Bronchial epithelial cell (primary cell): ENCODE data around the gene ATE1. TPM values are rescaled to one million over a fixed set of nuclear protein-coding genes. Genes with fewer than 3 reads are reported as not detected.
"Not testable (repeated sequence)": the region's sequence is repeated elsewhere in the genome, so short reads cannot be mapped to it uniquely, and the experiment has no call there.

Experiments
- DNase-seq: peaks from one replicate; pipeline ENCODE4 v3.0.0-alpha.2; 2010; ENCODE audit warnings: low read depth
- FAIRE-seq: peaks from 2 replicates; lab custom pipeline; 2011; peaks lifted over from hg19 to GRCh38; lab: Jason Lieb, UNC
- H3K27me3 ChIP-seq: 2 replicates; pipeline ENCODE4 v1.5.1; 2011; ENCODE audit warnings: low read length; ENCODE audit not compliant: control insufficient read depth, insufficient read depth
- H3K36me3 ChIP-seq: 2 replicates; pipeline ENCODE4 v1.5.1; 2011; ENCODE audit warnings: low read length; ENCODE audit not compliant: control insufficient read depth, insufficient read depth
- H3K4me3 ChIP-seq: 2 replicates; pipeline ENCODE4 v1.5.1; 2011; ENCODE audit warnings: mild to moderate bottlenecking, low read depth, low read length, control low read depth
- total RNA-seq: library from RNA; depleted of rRNA; stranded (reverse); fragments of >200 nt; gene quantifications from 2 replicates; pipeline ENCODE4 v1.2.1, GENCODE V29; 2014
- TF ChIP-seq, protein P1 (sequence below): IDR thresholded peaks from 2 replicates; pipeline ENCODE4 v1.5.1; 2011; ENCODE audit warnings: mild to moderate bottlenecking, moderate library complexity, low read length, control low read depth, inconsistent platforms; ENCODE audit not compliant: insufficient read depth, severe bottlenecking

Gene ATE1
- total RNA-seq, 1 donor from 2014 or later, result 17.9 TPM

GRCh38 chr10:121709675-121710073 lies 218.2 kb downstream of the ATE1 start:
- H3K27me3 ChIP-seq, result peaks cover 2% of the 10 kb centered on the region
- TF ChIP-seq, protein P1, sequence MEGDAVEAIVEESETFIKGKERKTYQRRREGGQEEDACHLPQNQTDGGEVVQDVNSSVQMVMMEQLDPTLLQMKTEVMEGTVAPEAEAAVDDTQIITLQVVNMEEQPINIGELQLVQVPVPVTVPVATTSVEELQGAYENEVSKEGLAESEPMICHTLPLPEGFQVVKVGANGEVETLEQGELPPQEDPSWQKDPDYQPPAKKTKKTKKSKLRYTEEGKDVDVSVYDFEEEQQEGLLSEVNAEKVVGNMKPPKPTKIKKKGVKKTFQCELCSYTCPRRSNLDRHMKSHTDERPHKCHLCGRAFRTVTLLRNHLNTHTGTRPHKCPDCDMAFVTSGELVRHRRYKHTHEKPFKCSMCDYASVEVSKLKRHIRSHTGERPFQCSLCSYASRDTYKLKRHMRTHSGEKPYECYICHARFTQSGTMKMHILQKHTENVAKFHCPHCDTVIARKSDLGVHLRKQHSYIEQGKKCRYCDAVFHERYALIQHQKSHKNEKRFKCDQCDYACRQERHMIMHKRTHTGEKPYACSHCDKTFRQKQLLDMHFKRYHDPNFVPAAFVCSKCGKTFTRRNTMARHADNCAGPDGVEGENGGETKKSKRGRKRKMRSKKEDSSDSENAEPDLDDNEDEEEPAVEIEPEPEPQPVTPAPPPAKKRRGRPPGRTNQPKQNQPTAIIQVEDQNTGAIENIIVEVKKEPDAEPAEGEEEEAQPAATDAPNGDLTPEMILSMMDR, result no peak
- no peak for FAIRE-seq

GRCh38 chr10:121708728-121709674 lies 218.8 kb downstream of the ATE1 start:
- no peak for DNase-seq
- FAIRE-seq, result no peak
- TF ChIP-seq, protein P1, result no peak
- peaks cover 2% of the 10 kb centered on the region for H3K27me3 ChIP-seq
- H3K36me3 ChIP-seq, result no peaks in the 10 kb centered on the region
- no peak overlapping the region for H3K4me3 ChIP-seq

More at GRCh38 chr10:121709675-121710073, 218.2 kb downstream of the ATE1 start:
- H3K36me3 ChIP-seq, result no peaks in the 10 kb centered on the region
- no peak overlapping the region for H3K4me3 ChIP-seq
- DNase-seq, result no peak

- TF ChIP-seq, protein P1, result no peak
- H3K27me3 ChIP-seq, result no peaks in the 10 kb centered on the region
- DNase-seq, result peak; percentile 69
- H3K36me3 ChIP-seq, result no peaks in the 10 kb centered on the region
- no peak overlapping the region for H3K4me3 ChIP-seq
- FAIRE-seq, result no peak
These were observed 225.2 kb downstream of the ATE1 start for GRCh38 chr10:121702351-121703320.

DNA sequence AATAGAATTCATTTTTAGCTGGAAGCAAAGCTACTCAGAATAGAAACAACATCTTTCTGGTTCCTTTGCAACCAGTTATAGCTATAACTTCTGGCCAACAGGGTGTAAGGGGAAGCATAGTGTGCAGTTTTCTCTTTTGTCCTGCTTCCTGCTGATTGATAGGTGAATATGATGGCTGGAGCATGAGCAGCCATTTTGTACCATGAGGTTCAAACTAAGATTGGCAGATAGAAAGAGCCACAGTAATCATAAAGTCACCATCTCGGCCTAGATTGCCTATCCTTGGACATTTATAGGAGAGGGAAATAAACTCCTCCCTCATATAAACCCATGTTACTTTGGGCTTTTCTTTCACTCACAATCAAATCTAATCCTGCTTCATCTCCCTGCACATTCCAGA lies 227.4 kb downstream of the ATE1 start:
- TF ChIP-seq, protein P1, result no peak
- no peaks in the 10 kb centered on the region for H3K27me3 ChIP-seq
- FAIRE-seq (no peak), DNase-seq (no peak)
- H3K36me3 ChIP-seq, result no peaks in the 10 kb centered on the region
- H3K4me3 ChIP-seq, result no peak overlapping the region

DNA sequence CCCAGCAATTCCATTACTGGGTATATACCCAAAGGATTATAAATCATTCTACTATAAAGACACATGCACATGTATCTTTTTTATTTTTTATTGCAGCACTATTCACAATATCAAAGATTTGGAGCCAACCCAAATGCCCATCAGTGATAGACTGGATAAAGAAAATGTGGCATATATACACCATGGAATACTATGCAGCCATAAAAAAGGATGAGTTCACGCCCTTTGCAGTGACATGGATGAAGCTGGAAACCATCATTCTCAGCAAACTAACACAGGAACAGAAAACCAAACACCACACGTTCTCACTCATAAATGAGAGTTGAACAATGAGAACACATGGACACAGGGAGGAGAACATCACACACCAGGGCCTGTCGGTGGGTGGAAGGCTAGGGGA lies 228.1 kb downstream of the ATE1 start:
- not testable (repeated sequence) for FAIRE-seq, H3K4me3 ChIP-seq, H3K27me3 ChIP-seq, DNase-seq, H3K36me3 ChIP-seq

DNA sequence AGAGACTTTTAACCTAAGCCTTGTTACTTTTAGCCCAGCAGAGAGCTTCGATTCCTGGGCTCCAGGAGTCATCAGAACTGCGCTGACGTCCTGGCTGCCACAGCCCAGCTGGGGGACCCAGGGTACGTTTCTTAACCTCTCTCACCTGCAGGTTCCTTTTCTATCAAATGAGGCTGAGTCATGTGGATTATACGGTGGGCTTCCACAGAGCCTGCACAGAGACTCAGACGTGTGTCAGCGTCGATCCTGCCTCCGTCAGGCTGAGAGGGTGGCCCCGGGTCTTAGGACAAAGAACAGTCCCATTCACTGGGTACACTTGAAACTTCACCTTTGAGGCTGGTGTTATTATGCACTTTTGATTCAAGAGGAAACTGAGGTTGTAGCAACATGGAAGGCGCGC lies 228.9 kb downstream of the ATE1 start:
- TF ChIP-seq, protein P1, result no peak
- DNase-seq (no peak), FAIRE-seq (no peak)
- Histone ChIP-seq H3K36me3 (no peaks in the 10 kb centered on the region), H3K4me3 (no peak overlapping the region), H3K27me3 (no peaks in the 10 kb centered on the region)
